GM21723 (cell line): ENCODE measurements around the gene GNA15.

ENCODE experiments used
- ATAC-seq: cut with Tn5 transposase; IDR thresholded peaks from one replicate; pipeline ENCODE4 v1.9.1; 2021; ENCODE audit warnings: mild to moderate bottlenecking, moderate library complexity; ENCODE audit not compliant: unreplicated experiment

Gene GNA15

GRCh38 chr19:3105641-3106508 lies 30.0 kb upstream of the GNA15 start:
- no peak for ATAC-seq

- ATAC-seq, result no peak
Measured at GRCh38 chr19:3106509-3107141, 29.2 kb upstream of the GNA15 start.

GRCh38 chr19:3107658-3108057 lies 28.2 kb upstream of the GNA15 start:
- no peak for ATAC-seq

GRCh38 chr19:3108775-3109174 lies 27.1 kb upstream of the GNA15 start:
- ATAC-seq, result no peak

- ATAC-seq, result no peak
Measured at GRCh38 chr19:3109491-3109890, 26.3 kb upstream of the GNA15 start.

- ATAC-seq, result no peak
Measured at GRCh38 chr19:3110126-3110825, 25.6 kb upstream of the GNA15 start.

- ATAC-seq, result no peak
Measured at GRCh38 chr19:3111586-3112247, 24.1 kb upstream of the GNA15 start.

- no peak for ATAC-seq
Measured at GRCh38 chr19:3112375-3113099, 23.3 kb upstream of the GNA15 start.

GRCh38 chr19:3113100-3114017 lies 22.5 kb upstream of the GNA15 start:
- no peak for ATAC-seq

GRCh38 chr19:3114018-3114726 lies 21.7 kb upstream of the GNA15 start:
- ATAC-seq, result no peak

- ATAC-seq, result no peak
Measured at GRCh38 chr19:3114811-3115210, 21.0 kb upstream of the GNA15 start.

- ATAC-seq, result no peak
Measured at GRCh38 chr19:3115411-3115810, 20.4 kb upstream of the GNA15 start.

- no peak for ATAC-seq
Measured at GRCh38 chr19:3115916-3116602, 19.8 kb upstream of the GNA15 start.

GRCh38 chr19:3116621-3117020 lies 19.2 kb upstream of the GNA15 start:
- ATAC-seq, result no peak

GRCh38 chr19:3117716-3118115 lies 18.1 kb upstream of the GNA15 start:
- ATAC-seq, result no peak

GRCh38 chr19:3118232-3119070 lies 17.4 kb upstream of the GNA15 start:
- ATAC-seq, result no peak

- no peak for ATAC-seq
Measured at GRCh38 chr19:3119071-3119595, 16.7 kb upstream of the GNA15 start.
